ENCODE data around the gene TBC1D22A. TPM values are rescaled to one million over a fixed set of nuclear protein-coding genes. Genes with fewer than 3 reads are reported as not detected.

Gene TBC1D22A
- total and polyA plus RNA-seq, 10 of the 15 experiments (the other 5 are each of a cell fraction or from before 2014, with no cell fraction given) = 0.63 to 44.7 (median 27.4) TPM

GRCh38 chr22:46726986-46727317, 35.5 kb upstream of the TBC1D22A start (continued):
- TF ChIP-seq TCF3 (IDR thresholded peaks at IDR 0.05; ENCODE audit: borderline replicate concordance, insufficient read depth, low read depth, low read length) = no peak
- TF ChIP-seq TARDBP (IDR thresholded peaks at IDR 0.05; ENCODE audit: borderline replicate concordance) = no peak
- no peak for TF ChIP-seq CREB1 (IDR thresholded peaks at IDR 0.05; ENCODE audit: low read depth)
- TF ChIP-seq SPI1 (IDR thresholded peaks at IDR 0.05; ENCODE audit: borderline replicate concordance, insufficient read depth, low read depth, low read length) = no peak
- TF ChIP-seq ZBTB33 (IDR thresholded peaks at IDR 0.05) = no peak
- TF ChIP-seq TCF7 (IDR thresholded peaks at IDR 0.05; ENCODE audit: borderline replicate concordance) = no peak
- no peak for TF ChIP-seq WRNIP1 (IDR thresholded peaks at IDR 0.05; ENCODE audit: borderline replicate concordance, low read depth, low read length)
- no peak for TF ChIP-seq ATF7 (IDR thresholded peaks at IDR 0.05; ENCODE audit: low read depth)
- TF ChIP-seq PBX3 (IDR thresholded peaks at IDR 0.05; ENCODE audit: insufficient replicate concordance, low read depth, low read length) = no peak
- no peak for TF ChIP-seq EGR1 (IDR thresholded peaks at IDR 0.05; ENCODE audit: borderline replicate concordance in 1 of 2, low read depth in 2 of 2, low read length in 2 of 2)
- peak; percentile 72 for TF ChIP-seq NR2C1 (IDR thresholded peaks at IDR 0.05)
- 0 out of 2 replicates have a peak, but pooled peaks have one; percentile 13 for TF ChIP-seq ZNF384 (IDR thresholded peaks at IDR 0.05; ENCODE audit: borderline replicate concordance, low read depth, low read length)

All from GM12878 (cell line).